ENCODE results near the gene CYP27B1. TPM values are rescaled to one million over a fixed set of nuclear protein-coding genes. Genes with fewer than 3 reads are reported as not detected.

The CYP27B1 gene
- total and polyA plus RNA-seq, 4 donors = 0.05 to 1.6 (median 0.17) TPM

- H3K27me3 ChIP-seq (ENCODE audit: control insufficient read depth in 4 of 4, insufficient read depth in 4 of 4, low read length in 3 of 4) = no peaks in the 10 kb centered on the region
- no peak overlapping the region for H3K9ac ChIP-seq (ENCODE audit: low read depth in 1 of 2, low read length in 2 of 2)
- H3K36me3 ChIP-seq (ENCODE audit: control insufficient read depth in 4 of 4, insufficient read depth in 3 of 4, low read depth in 1 of 4, low read length in 3 of 4) = peaks cover 14 to 64% (median 52%) of the 10 kb centered on the region in 4 donors
- DNase-seq (ENCODE audit: low spot score) = no peak
- no peaks in the 10 kb centered on the region for H3K4me1 ChIP-seq (ENCODE audit: control insufficient read depth in 4 of 4, insufficient read depth in 4 of 4, low read length in 3 of 4)
- TF ChIP-seq FOXA2 (IDR thresholded peaks at IDR 0.05) = no peak
- no peak for TF ChIP-seq RXRA (IDR thresholded peaks at IDR 0.05)
- no peak for TF ChIP-seq REST (IDR thresholded peaks at IDR 0.05)
- no peak for TF ChIP-seq GABPA (IDR thresholded peaks at IDR 0.05 in 1 of 2, conservative IDR thresholded peaks at IDR 0.05 in 1 of 2)
- TF ChIP-seq NR2F2 (IDR thresholded peaks at IDR 0.05) = no peak
- TF ChIP-seq YY1 (IDR thresholded peaks at IDR 0.05) = no peak
- TF ChIP-seq EGR1 (IDR thresholded peaks at IDR 0.05; ENCODE audit: low read depth in 2 of 2) = no peak
- no peak for TF ChIP-seq CTCF (IDR thresholded peaks at IDR 0.05; ENCODE audit: low read depth, low read length, missing input control)
- no peak for TF ChIP-seq RAD21 (IDR thresholded peaks at IDR 0.05)
- no peak for TF ChIP-seq JUND (IDR thresholded peaks at IDR 0.05)
- TF ChIP-seq ZBTB33 (IDR thresholded peaks at IDR 0.05) = no peak
- no peak for TF ChIP-seq FOXA1 (IDR thresholded peaks at IDR 0.05)
- TF ChIP-seq HNF4A (conservative IDR thresholded peaks at IDR 0.05) = no peak
- TF ChIP-seq MAX (IDR thresholded peaks at IDR 0.05) = no peak
- no peak for TF ChIP-seq TAF1 (conservative IDR thresholded peaks at IDR 0.05)
- TF ChIP-seq SP1 (IDR thresholded peaks at IDR 0.05) = no peak
- no peak for TF ChIP-seq HNF4G (IDR thresholded peaks at IDR 0.05)
- no peak for TF ChIP-seq ATF3 (IDR thresholded peaks at IDR 0.05)
- no peak overlapping the region for H3K27ac ChIP-seq (ENCODE audit: low read depth in 1 of 2, low read length in 2 of 2)
- WGBS = 96% methylated on average over 4 of the region's 4 CpGs
- H3K4me3 ChIP-seq (ENCODE audit: low read depth in 1 of 3, low read length in 3 of 3) = no peak overlapping the region
- H3K9me3 ChIP-seq (ENCODE audit: control insufficient read depth in 4 of 4, low read length in 3 of 4) = no peaks in the 10 kb centered on the region
Measured at GRCh38 chr12:57716305-57716704, 50.6 kb downstream of the CYP27B1 start.

Measured in liver (tissue), 9 donors.